Erythroblast (primary cell): ENCODE measurements around the gene OBSL1.

Source experiments
- GATA1 ChIP-seq: IDR thresholded peaks from 2 replicates; pipeline ENCODE4 v1.6.1; 2011; ENCODE audit warnings: low read depth, mild to moderate bottlenecking, control low read depth, low read length, moderate library complexity
- POLR2A ChIP-seq: IDR thresholded peaks from 2 replicates; pipeline ENCODE4 v1.6.1; 2011; ENCODE audit warnings: mild to moderate bottlenecking, low read length

GRCh38 chr2:219576505-219577388 is 5.4 kb upstream of the OBSL1 start:
- no peak for TF ChIP-seq POLR2A
- no peak for TF ChIP-seq GATA1
